GM19438 (cell line): ENCODE results near the gene PRR23E.

ENCODE experiments used
- ATAC-seq: cut with Tn5 transposase; IDR thresholded peaks from one replicate; pipeline ENCODE4 v1.9.1; 2021; ENCODE audit warnings: low read depth; ENCODE audit not compliant: unreplicated experiment

Gene PRR23E

GRCh38 chr3:127192576-127193232, at the start of gene PRR23E:
Gene PRR23E (plus strand): TSS chr3:127193131. CDS start chr3:127196686, 3,555 bp downstream.
- ATAC-seq, result no peak

GRCh38 chr3:127143172-127143571, 49.8 kb upstream of the PRR23E start:
- ATAC-seq, result no peak

- no peak for ATAC-seq
Observed at GRCh38 chr3:127144631-127145030, 48.3 kb upstream of the PRR23E start.

- ATAC-seq, result no peak
Observed at GRCh38 chr3:127145266-127145665, 47.7 kb upstream of the PRR23E start.

- no peak for ATAC-seq
Observed at GRCh38 chr3:127147291-127147885, 45.5 kb upstream of the PRR23E start.

- ATAC-seq, result no peak
Observed at GRCh38 chr3:127149621-127150310, 43.2 kb upstream of the PRR23E start.

GRCh38 chr3:127150513-127151250, 42.2 kb upstream of the PRR23E start:
- ATAC-seq, result no peak

GRCh38 chr3:127151251-127151564, 41.7 kb upstream of the PRR23E start:
- ATAC-seq, result no peak

- ATAC-seq, result no peak
Observed at GRCh38 chr3:127151992-127152650, 40.8 kb upstream of the PRR23E start.

- ATAC-seq, result no peak
Observed at GRCh38 chr3:127152684-127153505, 40.0 kb upstream of the PRR23E start.

GRCh38 chr3:127153506-127153815, 39.5 kb upstream of the PRR23E start:
- no peak for ATAC-seq

- ATAC-seq, result no peak
Observed at GRCh38 chr3:127156338-127157050, 36.4 kb upstream of the PRR23E start.

- ATAC-seq, result no peak
Observed at GRCh38 chr3:127157171-127157828, 35.6 kb upstream of the PRR23E start.

- no peak for ATAC-seq
Observed at GRCh38 chr3:127158614-127159229, 34.2 kb upstream of the PRR23E start.

- ATAC-seq, result no peak
Observed at GRCh38 chr3:127159543-127159942, 33.4 kb upstream of the PRR23E start.

- ATAC-seq, result no peak
Observed at GRCh38 chr3:127161236-127161635, 31.7 kb upstream of the PRR23E start.

- no peak for ATAC-seq
Observed at GRCh38 chr3:127161973-127162579, 30.9 kb upstream of the PRR23E start.

GRCh38 chr3:127162947-127163645, 29.8 kb upstream of the PRR23E start:
- ATAC-seq, result no peak
